Lung (tissue), 12 donors: Measurements from ENCODE around the gene CD163L1. TPM values are rescaled to one million over a fixed set of nuclear protein-coding genes. Genes with fewer than 3 reads are reported as not detected.

Experiments
- ATAC-seq: fragments of 200-7000 bp; cut with Tn5 transposase; one replicate; pipeline ENCODE4 v1.9.1; 2020; ENCODE audit warnings: moderate number of reproducible peaks; ENCODE audit not compliant: insufficient read depth, low FRiP score
- DNase-seq, 3 donors: peaks; one replicate each; pipeline ENCODE4 v3.0.0-alpha.2; 2013 to 2017
- H3K27ac ChIP-seq, 2 donors: one replicate each; pipeline ENCODE4 v1.5.1; 2013; ENCODE audit warnings: mild to moderate bottlenecking in 2 of 2, moderate library complexity in 2 of 2, control low read depth in 1 of 2, inconsistent platforms in 1 of 2, low read depth in 1 of 2, low read length in 1 of 2
- H3K27me3 ChIP-seq, 3 donors: one replicate each; pipeline ENCODE4 v1.5.1; 2013; ENCODE audit warnings: low read length in 2 of 3; ENCODE audit not compliant: control insufficient read depth in 3 of 3, insufficient read depth in 3 of 3
- H3K36me3 ChIP-seq, 4 donors: one replicate each; pipeline ENCODE4 v1.5.1; 2013; ENCODE audit warnings: low read length in 4 of 4, mild to moderate bottlenecking in 1 of 4, moderate library complexity in 1 of 4; ENCODE audit not compliant: control insufficient read depth in 4 of 4, insufficient read depth in 4 of 4
- H3K4me1 ChIP-seq, 5 donors: one replicate each; pipeline ENCODE4 v1.5.1; 2013; ENCODE audit warnings: low read length in 5 of 5, mild to moderate bottlenecking in 2 of 5, moderate library complexity in 1 of 5; ENCODE audit not compliant: control insufficient read depth in 5 of 5, insufficient read depth in 5 of 5
- H3K4me3 ChIP-seq: one replicate; pipeline ENCODE4 v1.5.1; 2013; ENCODE audit warnings: mild to moderate bottlenecking, control low read depth, moderate library complexity
- H3K9ac ChIP-seq, 2 donors: one replicate each; pipeline ENCODE4 v1.5.1; 2013; ENCODE audit warnings: low read length in 2 of 2, control low read depth in 1 of 2; ENCODE audit not compliant: insufficient read depth in 1 of 2
- H3K9me3 ChIP-seq, 4 donors: one replicate each; pipeline ENCODE4 v1.5.1; 2013; ENCODE audit warnings: low read length in 3 of 4, mild to moderate bottlenecking in 1 of 4, moderate library complexity in 1 of 4; ENCODE audit not compliant: control insufficient read depth in 4 of 4, insufficient read depth in 3 of 4
- WGBS, 2 donors: extraction: QIAGEN DNeasy Blood & Tissue Kit; methylation state at CpG; one replicate each; pipeline ENCODE4 v1.1.7; 2013; 5-methylcytosine and 5-hydroxymethylcytosine counted together
- polyA plus RNA-seq, 2 donors: library from polyadenylated mRNA; stranded (reverse); fragments of 200-250 nt; gene quantifications; one replicate each; pipeline ENCODE4 v1.2.1, GENCODE V29; 2013
- total RNA-seq, 2 donors: library from RNA; depleted of rRNA in 1 of 2; stranded (reverse); fragments of >200 nt in 1 of 2; gene quantifications; one replicate each; pipeline ENCODE4 v1.2.1, GENCODE V29; 2014 to 2021
- TF ChIP-seq, protein P1 (sequence below): IDR thresholded peaks from 2 replicates; pipeline ENCODE4 v1.5.1; 2012; ENCODE audit warnings: mild to moderate bottlenecking; ENCODE audit errors: control extremely low read depth, extremely low read depth
- donor health status: control.
- donor health status: control.
- donor health status: Bipolar disorder and iron deficiency.
- donor health status: healthy.
- donor health status: DM: yes; HTN: yes; CAD: no.

The CD163L1 gene
- total and polyA plus RNA-seq, 4 donors = 2.1 to 22.0 (median 3.3) TPM

DNA sequence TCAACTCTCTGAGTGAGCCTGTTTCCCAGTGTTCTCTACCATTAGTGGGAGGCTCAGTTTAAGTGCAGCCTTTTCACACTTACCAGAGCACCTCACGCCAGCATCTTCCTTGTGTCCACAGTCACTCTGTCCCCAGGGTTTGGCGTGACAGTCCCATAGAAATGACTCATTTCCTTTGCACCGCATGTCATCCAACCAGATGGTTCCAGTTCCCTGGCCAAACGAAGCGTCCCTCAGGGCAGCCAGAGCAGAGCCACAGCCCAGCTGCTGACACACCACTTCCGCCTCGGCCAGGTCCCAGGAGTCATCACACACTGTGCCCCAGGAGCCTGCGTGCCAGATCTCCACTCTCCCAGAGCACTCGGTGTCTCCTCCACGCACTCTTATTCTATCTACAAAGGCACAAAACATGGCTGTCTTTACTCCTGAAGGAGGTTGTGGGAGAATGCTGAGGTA is 74.7 kb downstream of the CD163L1 start:
- no peak overlapping the region for H3K4me3 ChIP-seq
- no peak overlapping the region for H3K27ac ChIP-seq
- TF ChIP-seq, protein P1, sequence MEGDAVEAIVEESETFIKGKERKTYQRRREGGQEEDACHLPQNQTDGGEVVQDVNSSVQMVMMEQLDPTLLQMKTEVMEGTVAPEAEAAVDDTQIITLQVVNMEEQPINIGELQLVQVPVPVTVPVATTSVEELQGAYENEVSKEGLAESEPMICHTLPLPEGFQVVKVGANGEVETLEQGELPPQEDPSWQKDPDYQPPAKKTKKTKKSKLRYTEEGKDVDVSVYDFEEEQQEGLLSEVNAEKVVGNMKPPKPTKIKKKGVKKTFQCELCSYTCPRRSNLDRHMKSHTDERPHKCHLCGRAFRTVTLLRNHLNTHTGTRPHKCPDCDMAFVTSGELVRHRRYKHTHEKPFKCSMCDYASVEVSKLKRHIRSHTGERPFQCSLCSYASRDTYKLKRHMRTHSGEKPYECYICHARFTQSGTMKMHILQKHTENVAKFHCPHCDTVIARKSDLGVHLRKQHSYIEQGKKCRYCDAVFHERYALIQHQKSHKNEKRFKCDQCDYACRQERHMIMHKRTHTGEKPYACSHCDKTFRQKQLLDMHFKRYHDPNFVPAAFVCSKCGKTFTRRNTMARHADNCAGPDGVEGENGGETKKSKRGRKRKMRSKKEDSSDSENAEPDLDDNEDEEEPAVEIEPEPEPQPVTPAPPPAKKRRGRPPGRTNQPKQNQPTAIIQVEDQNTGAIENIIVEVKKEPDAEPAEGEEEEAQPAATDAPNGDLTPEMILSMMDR = no peak
- DNase-seq = peak in 1 of 3 donors; percentile 16
- WGBS, 2 donors = 65 to 74% methylated on average over 10 of the region's 10 CpGs
- peaks cover 0 to 4% (median 0%) of the 10 kb centered on the region in 4 donors for H3K9me3 ChIP-seq
- no peak for ATAC-seq
- H3K27me3 ChIP-seq = no peaks in the 10 kb centered on the region
- no peaks in the 10 kb centered on the region for H3K4me1 ChIP-seq
- H3K9ac ChIP-seq = no peak overlapping the region
- no peaks in the 10 kb centered on the region for H3K36me3 ChIP-seq

DNA sequence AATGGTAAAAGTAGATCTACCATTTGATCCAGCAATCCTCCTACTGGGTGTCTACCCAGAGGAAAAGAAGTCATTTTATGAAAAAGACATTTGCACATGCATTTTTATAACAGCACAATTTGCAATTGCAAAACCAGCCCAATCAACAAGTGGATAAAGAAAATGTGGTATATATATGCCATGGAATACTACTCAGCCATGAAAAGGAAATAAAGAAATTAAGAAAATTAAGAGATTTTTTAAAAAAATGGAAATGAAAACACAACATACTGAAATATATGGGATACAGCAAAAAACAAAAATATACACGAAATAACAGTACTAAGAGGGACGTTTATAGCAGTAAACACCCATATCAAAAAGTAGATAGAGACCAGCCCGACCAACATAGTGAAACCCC is 81.2 kb downstream of the CD163L1 start:
- no peaks in the 10 kb centered on the region for H3K4me1 ChIP-seq
- H3K9me3 ChIP-seq = no peaks in the 10 kb centered on the region
- H3K27me3 ChIP-seq = peaks cover 0 to 2% (median 0%) of the 10 kb centered on the region in 3 donors
- no peak overlapping the region for H3K27ac ChIP-seq
- 86 to 92% methylated on average over 3 of the region's 3 CpGs for WGBS, 2 donors
- no peak for DNase-seq
- ATAC-seq = no peak
- H3K9ac ChIP-seq = no peak overlapping the region
- TF ChIP-seq, protein P1 = no peak
- H3K4me3 ChIP-seq = no peak overlapping the region
- H3K36me3 ChIP-seq = no peaks in the 10 kb centered on the region

DNA sequence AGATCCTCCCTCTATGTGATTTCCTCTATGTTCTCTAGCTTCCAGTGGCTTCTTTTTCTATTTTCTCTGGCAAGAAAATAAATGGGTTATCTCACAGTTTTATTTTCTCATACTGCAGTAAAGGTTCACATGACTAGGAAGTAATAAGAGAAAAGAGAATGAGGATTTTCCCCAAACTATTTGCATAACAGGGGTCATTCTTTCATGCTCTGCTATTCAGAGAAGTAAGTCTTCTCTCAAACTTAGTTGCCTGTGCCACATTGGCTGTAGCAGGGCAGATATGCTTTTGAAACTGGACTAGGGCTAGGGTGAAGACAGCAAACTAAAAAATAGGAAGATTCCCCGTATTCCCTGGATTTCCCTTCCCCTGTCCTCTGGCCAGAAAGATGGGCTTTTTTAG is 82.7 kb downstream of the CD163L1 start:
- H3K27me3 ChIP-seq = peaks cover 0 to 2% (median 0%) of the 10 kb centered on the region in 3 donors
- TF ChIP-seq, protein P1 = no peak
- DNase-seq (no peak), ATAC-seq (no peak)
- H3K36me3 ChIP-seq = no peaks in the 10 kb centered on the region
- no peaks in the 10 kb centered on the region for H3K4me1 ChIP-seq
- H3K27ac ChIP-seq = no peak overlapping the region
- no peaks in the 10 kb centered on the region for H3K9me3 ChIP-seq
- H3K9ac ChIP-seq = no peak overlapping the region
- no peak overlapping the region for H3K4me3 ChIP-seq
- WGBS, 2 donors = 65 to 89% methylated on average over 1 of the region's 1 CpG

DNA sequence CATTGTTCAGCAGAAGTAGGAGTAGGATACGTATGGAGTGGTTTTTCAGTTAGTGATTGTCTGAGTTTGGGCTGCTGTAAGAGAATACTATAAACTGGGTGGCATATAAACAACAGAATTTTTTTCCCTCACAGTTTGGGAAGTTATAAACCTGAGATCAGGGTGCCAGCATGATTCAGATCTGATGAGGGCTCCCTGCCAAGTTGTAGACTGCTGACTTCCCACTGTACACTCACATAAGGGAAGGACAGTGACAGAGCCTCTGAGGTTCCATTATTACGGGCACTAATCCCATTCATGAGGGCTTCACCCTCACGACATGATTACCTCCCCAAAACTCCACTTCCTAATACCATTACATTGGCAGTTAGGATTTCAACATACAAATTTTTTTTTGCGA is 89.4 kb downstream of the CD163L1 start:
- DNase-seq (no peak), ATAC-seq (no peak)
- Histone ChIP-seq H3K36me3 (no peaks in the 10 kb centered on the region), H3K27ac (no peak overlapping the region), H3K9me3 (no peaks in the 10 kb centered on the region), H3K4me1 (no peaks in the 10 kb centered on the region), H3K27me3 (peaks cover 0 to 2% (median 0%) of the 10 kb centered on the region in 3 donors), H3K4me3 (no peak overlapping the region), H3K9ac (no peak overlapping the region)
- TF ChIP-seq, protein P1 = no peak
- WGBS, 2 donors = 78 to 81% methylated on average over 4 of the region's 4 CpGs
